GM10266 (cell line): ENCODE data around the gene EPHA7.
A peak's percentile ranks its signal among the peaks of the same experiment; 100 is the strongest.

ENCODE experiments used
- DNase-seq: peaks from one replicate; pipeline ENCODE4 v3.0.0; 2012; ENCODE audit errors: extremely low spot score
- TF ChIP-seq, protein P1 (sequence below): IDR thresholded peaks from 2 replicates; pipeline ENCODE4 v1.5.1; 2012; ENCODE audit warnings: mild to moderate bottlenecking, low read depth; ENCODE audit not compliant: control insufficient read depth, insufficient read depth; ENCODE audit errors: missing control alignments

The EPHA7 gene

GRCh38 chr6:93424303-93425064 is 5.1 kb upstream of the EPHA7 start:
- TF ChIP-seq, protein P1, sequence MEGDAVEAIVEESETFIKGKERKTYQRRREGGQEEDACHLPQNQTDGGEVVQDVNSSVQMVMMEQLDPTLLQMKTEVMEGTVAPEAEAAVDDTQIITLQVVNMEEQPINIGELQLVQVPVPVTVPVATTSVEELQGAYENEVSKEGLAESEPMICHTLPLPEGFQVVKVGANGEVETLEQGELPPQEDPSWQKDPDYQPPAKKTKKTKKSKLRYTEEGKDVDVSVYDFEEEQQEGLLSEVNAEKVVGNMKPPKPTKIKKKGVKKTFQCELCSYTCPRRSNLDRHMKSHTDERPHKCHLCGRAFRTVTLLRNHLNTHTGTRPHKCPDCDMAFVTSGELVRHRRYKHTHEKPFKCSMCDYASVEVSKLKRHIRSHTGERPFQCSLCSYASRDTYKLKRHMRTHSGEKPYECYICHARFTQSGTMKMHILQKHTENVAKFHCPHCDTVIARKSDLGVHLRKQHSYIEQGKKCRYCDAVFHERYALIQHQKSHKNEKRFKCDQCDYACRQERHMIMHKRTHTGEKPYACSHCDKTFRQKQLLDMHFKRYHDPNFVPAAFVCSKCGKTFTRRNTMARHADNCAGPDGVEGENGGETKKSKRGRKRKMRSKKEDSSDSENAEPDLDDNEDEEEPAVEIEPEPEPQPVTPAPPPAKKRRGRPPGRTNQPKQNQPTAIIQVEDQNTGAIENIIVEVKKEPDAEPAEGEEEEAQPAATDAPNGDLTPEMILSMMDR = peak; percentile 43
- DNase-seq = no peak

- DNase-seq = peak; percentile 15
- TF ChIP-seq, protein P1 = peak; percentile 44
Measured at GRCh38 chr6:93423542-93423941, 4.2 kb upstream of the EPHA7 start.

DNA sequence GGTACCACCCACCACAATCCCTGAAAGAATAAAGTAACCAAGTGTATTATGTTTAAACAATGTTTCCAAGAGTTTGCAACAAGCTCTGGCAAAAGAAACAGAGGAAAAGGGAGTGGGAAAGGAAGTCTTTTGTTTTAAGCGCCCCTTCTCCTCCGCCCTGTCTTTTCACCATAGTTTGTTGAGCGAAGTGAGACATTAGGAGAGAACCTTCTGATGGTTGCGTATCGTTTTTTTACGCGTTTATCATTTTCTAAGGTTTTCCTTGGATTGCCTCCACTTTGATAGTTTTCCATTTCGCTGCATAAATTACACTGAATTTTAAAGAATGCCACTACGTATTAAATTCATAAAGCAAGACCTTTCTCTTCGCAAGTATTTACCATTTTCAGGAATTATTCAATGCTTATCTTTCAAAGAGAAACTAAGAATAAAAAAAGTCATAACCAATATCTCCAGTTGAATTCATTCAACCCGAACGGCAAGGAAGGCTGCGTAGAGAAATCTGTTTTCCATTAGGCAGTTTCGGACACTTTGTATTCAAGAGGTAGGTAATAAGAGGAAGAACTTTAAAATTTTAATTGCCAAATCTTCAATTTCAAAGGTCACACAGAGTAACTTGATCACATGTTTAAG is 920 bp upstream of the EPHA7 start:
- TF ChIP-seq, protein P1 = no peak
- no peak for DNase-seq

DNA sequence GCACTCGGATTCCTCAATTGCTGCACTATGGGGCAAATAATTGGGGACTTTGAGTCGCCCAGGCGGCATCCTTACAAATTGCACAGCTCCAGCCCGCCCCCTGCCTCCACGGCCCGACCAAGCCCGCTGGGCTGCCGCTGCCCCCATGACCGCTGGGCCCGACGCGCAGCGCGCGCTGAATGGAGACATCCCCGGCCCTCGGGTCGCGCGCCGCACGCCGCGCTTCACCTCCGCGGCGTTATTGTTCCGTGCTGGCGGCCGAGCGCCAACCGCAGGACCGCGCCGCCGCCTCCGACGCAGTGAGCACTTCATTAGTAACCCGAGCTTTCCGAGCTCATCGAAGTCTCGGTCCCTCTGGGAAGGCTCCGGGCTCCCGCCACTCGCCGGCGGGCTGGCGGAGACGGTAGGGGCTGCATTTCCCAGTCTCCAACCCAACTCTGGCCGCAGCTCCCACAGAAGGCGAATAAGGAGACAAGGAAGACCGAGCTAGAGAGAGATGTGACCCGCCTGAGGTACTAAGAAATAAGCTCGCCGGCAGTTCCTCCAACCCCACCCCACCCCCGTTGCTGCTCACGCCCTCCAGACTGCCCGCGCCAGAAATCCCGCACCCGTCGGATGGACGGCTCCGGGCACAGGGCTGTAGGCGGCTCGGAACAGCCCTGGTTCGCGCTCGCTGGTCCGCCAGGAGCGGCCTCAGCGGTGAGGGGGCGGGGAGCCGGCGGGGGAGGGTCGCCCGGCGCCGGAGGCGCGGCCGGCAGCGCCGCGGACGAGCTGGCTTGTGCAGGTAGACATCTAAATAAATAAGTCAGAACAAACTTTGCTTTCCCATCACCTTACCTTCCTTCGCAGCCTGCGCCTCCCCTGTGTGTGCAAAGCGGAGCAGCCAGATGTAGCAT is 703 bp downstream of the EPHA7 start:
- peak; percentile 31 for DNase-seq
- TF ChIP-seq, protein P1 = no peak

DNA sequence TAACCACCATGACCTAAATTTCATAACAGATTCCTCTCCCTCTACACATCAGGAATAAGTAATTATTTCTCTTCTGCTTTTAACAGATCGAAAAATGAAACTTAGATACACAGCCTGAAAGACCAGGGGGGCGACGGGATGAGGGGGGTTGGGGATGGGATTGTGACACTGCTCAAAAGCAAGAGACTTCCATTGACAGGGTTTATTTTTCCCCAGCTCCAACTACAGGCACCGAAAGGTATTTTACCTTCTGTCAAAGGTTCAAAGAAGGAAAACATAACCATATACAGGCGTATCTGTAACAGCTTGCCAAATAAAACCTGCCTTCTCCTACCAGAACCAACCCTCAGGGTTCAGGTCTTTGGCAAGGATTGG is 1.3 kb downstream of the EPHA7 start:
- DNase-seq = peak; percentile 24
- TF ChIP-seq, protein P1 = no peak

DNA sequence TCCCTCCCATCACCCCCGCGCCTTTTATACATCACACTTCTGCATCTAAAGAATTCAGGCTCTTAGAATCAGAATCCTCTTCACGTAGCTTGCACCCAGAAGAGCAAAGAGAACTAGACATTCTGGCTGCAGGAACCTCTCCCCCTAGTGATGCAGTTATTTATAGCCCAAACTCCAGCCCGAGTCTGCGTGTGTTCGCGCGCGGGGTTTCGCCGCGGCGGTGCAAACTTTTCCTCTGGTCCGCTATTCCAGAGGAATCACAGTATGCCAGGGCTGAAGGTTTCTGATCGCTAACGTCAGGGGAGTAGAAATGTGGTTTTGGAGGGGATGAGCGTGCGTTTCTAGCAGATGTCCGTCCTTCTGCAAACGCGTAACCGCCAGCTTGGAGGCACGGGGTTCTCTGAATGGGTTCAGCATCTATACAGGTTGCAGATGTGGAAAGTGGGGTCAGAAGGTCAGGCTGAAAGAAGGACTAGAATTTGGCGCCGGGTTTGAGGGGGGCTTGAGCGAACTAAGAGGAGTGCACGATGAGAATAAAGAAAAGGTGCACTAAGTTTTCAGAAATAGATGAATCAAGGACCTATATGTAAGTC is 1.8 kb downstream of the EPHA7 start:
- TF ChIP-seq, protein P1 = no peak

More for the DNA sequence above, 1.8 kb downstream of the EPHA7 start:
- peak; percentile 42 for DNase-seq
